HPDE6-E6E7 (cell line): ENCODE results near the gene DCPS.
"Not testable (repeated sequence)": the region's sequence is repeated elsewhere in the genome, so short reads cannot be mapped to it uniquely, and the experiment has no call there.

Experiments used
- DNase-seq: peaks from one replicate; pipeline ENCODE4 v3.0.0; 2011; ENCODE audit warnings: missing footprints; ENCODE audit errors: extremely low spot score

Gene DCPS

GRCh38 chr11:126382641-126383040 lies 78.8 kb downstream of the DCPS start:
- DNase-seq: not testable (repeated sequence)

DNA sequence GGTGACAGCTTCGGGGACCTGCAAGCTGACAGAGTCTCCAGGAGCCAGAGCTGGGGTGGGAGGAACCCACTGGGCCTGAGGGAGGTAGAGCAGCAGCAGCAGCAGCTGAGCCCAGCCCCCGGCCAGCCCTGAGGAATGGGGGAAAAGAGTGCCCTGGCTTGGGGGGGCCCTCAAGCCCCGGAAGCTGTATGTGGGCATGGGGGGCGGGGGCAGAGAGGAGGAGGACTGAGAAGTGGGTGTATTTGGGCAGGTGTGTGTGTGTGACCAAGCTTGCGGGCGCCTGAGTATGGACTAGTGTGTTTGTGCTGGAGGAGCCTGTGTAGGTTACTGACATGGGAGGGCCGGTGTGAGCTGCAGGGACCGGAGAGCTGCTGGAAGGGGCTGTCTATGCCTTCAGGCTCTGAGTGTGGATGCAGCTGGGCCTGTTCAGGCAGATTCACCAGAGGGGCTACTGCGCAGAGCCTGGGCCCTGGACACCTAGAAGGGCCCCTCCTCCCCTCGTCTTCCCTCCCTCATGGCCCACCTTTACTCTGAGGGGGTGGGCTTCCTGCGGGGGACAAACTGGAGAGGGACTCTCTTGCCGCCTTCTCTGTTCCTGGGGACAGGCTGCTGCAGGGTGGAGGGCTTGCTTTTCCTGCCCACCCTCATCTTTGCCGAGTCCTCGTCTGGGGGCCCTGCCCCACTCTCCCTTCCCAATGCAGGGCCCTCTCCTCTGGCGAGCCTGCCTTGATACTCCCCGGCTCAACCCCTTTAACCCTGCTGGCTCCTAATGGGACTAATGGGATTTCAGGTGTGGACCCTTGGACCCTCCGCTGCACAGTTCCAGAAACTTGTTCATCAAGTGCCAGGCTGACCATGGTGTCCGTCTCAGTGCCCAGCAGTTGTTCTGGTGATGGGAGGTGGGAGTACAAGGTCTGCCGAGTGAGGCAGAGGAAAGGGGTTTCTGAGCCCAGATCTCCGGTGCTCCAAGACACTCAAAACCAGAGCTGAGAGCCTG lies 79.8 kb downstream of the DCPS start:
- no peak for DNase-seq

GRCh38 chr11:126384449-126385070 lies 80.7 kb downstream of the DCPS start:
- DNase-seq: no peak

DNA sequence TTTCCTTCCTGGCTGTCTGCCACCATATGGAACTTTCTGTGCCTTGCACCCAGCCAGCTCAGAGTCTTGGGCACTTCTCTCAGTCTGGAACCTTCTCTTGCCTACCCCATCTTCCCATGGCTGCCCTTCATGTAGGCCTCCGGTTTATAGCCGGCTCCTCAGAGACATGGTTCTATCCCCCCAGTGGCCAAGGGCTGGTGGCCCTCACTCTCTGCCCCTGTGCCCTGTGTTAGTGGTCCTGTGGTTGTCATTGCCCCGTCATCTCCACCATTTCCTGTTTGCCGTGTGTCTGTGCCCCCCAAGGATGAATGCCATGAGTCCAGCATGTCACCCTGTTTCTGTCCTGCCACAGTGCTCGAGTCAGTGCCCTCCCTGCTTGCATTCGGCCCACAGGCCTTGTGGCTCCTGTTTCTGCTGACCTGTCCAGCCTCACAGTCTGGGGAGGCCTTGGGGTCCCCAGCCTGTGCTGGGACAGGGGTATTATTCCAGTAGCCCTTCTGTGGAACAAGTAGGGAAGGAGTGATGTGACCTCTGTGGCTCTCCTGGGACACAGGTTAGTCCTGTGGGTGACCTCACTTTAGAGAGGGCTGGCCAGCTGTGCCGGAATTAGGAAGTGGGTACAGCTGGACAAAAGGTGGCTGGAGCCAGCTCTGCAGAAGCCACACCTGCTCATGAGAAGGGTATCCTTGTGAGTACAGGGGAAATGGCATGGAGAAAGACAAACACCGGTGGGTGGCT lies 82.3 kb downstream of the DCPS start:
- no peak for DNase-seq

GRCh38 chr11:126386729-126387071 lies 82.8 kb downstream of the DCPS start:
- not testable (repeated sequence) for DNase-seq

GRCh38 chr11:126387857-126388256 lies 84.0 kb downstream of the DCPS start:
- no peak for DNase-seq

DNA sequence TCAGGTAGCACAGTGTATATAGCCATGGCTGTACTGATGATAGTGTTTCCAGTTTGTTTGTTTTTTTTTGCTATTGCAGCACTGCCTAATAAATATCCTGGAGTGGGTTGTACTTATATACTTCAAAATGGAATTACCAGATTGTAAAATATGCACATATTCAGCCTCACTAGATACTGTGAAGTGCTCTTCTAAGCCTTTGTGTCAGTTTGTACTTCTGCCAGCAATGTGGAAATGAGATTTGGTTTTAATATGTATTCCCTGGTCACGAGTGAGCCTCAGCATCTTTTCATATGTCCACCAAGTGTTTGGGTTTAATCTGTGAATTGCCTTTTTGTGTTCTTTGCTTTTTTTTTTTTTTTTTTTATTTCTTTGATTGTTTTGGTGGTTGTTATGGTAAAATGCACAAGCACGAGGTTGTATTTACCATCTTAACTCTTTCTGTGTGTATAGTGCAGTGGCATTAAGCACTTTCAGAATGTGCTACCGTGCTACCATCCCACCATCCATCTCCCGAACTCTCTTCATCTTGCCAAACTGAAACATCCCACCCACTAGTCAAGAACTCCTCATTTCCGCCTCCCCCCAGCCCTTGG lies 86.5 kb downstream of the DCPS start:
- DNase-seq: no peak

- no peak for DNase-seq
These were observed 87.6 kb downstream of the DCPS start for GRCh38 chr11:126391286-126391954.

DNA sequence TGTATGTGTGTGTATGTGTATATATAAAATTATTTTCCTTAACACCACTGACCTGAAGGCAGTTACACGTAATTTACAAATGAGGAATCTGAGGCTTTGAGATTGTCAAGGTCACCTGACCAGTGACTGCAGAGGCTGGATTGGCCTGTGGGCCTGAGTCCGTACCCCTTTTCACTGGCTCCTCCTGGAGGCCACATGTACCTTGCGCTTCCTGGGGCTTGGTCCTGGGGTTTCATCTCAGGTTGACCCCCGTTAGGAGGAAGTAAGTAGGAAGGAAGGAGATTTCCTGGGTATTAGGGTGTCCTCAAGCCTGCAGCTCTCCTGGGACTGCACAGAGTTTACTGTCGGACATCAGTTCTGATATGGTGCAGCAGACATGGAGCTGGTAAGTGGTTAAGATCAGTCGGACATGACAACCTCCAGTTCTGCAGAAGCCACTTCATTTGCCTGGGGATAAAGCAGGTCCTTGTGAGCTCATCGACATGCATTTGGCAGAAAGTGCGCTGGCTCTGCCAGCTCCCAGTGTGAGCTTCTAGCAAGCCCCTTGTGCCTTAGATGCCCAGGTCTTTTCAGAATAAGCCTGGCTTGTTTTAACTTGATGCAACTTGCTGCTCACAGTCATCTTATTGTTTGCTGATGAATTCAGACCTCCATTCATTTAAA lies 88.2 kb downstream of the DCPS start:
- no peak for DNase-seq

- no peak for DNase-seq
These were observed 88.8 kb downstream of the DCPS start for GRCh38 chr11:126392633-126393013.

DNA sequence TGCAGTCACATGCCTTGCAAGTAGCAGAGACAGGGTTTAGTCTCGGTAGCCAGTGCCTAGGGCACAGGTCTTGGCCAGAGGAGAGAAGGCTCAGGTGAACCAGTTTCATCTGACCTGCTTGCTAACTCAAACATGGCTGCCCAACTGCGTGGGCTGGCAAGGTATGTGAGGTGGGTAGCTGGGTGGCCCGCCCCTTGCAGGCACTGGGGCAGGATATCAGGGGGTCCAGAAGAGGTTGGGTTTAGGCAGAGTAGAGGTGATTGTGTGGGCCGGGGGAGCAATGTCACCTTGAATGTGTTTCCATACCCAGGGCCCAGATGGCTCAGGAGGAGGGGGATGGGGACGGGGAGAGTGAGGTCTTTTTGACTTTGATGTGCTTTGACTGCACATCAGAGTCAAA lies 89.3 kb downstream of the DCPS start:
- DNase-seq: no peak

DNA sequence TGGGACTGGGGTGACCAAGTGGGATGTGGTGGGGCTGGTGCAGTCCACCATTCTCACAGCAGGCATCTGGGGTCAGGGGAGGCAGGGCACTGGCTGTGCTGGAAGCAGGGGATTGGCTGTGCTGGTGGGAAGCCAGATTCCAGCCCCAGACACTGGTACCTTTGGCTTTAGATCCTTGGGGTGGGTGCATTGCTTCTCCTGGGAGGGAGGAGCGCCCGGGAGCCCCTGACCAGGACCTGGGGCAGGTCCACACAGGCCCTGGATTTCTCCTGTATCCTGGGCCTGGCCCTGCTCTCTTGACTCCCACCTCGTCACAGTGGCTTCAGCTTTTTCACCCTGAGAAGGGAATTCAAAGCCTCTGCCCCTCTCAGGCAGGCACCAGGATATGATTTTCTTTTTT lies 90.2 kb downstream of the DCPS start:
- no peak for DNase-seq

- DNase-seq: not testable (repeated sequence)
These were observed 90.8 kb downstream of the DCPS start for GRCh38 chr11:126394634-126395072.
